B cell (primary cell): ENCODE results near the gene HSPA1A. TPM values are rescaled to one million over a fixed set of nuclear protein-coding genes. Genes with fewer than 3 reads are reported as not detected.

Experiments used
- ATAC-seq: fragments of 200-7000 bp; cut with Tn5 transposase; one replicate; pipeline ENCODE4 v1.10.0; 2021; ENCODE audit warnings: low read depth, mild to moderate bottlenecking, moderate number of reproducible peaks, moderate library complexity
- CTCF ChIA-PET: fragments of 350-600 bp; sonication (Branson Sonifier 250); formaldehyde crosslinking; loops from one replicate; lab custom pipeline; 2021; ENCODE audit warnings: antibody characterized with exemption, inconsistent platforms; lab: Charles Lee
- POLR2A ChIA-PET: fragments of 350-600 bp; sonication (Branson Sonifier 250); formaldehyde crosslinking; loops from one replicate; lab custom pipeline; 2021; ENCODE audit warnings: antibody characterized with exemption; lab: Charles Lee
- DNase-seq: peaks from one replicate; pipeline ENCODE4 v3.0.0; 2013
- H2AFZ ChIP-seq: 2 replicates; pipeline ENCODE4 v1.6.1; 2012; ENCODE audit warnings: mild to moderate bottlenecking, low read depth, low read length; ENCODE audit not compliant: insufficient read depth, poor library complexity, severe bottlenecking
- H3K27ac ChIP-seq, 2 donors: 1 replicate in 1 of 2; 2 replicates in 1 of 2; pipeline ENCODE4 v1.5.1; 2012 to 2013; ENCODE audit warnings: low read length in 2 of 2, mild to moderate bottlenecking in 2 of 2, moderate library complexity in 1 of 2
- H3K27me3 ChIP-seq, 4 experiments: fragments of 200-600 bp in 1 of 4; sonication (generic) in 1 of 4; replicated peaks in 1 of 4; 1 replicate in 2 of 4; 2 replicates in 2 of 4; pipeline versions ENCODE4 v1.6.1 to v1.7.0; 2013 to 2016; ENCODE audit warnings: low read length in 3 of 4, mild to moderate bottlenecking in 2 of 4, mixed read lengths in 1 of 4, moderate library complexity in 1 of 4; ENCODE audit not compliant: insufficient read depth in 4 of 4, control insufficient read depth in 3 of 4; ENCODE audit errors: control extremely low read depth in 1 of 4
- H3K36me3 ChIP-seq, 2 experiments: replicated peaks in 1 of 2; 1 replicate in 1 of 2; 2 replicates in 1 of 2; pipeline versions ENCODE4 v1.6.1 to v1.7.1; 2013; ENCODE audit warnings: low read length in 1 of 2; ENCODE audit not compliant: insufficient read depth in 2 of 2, control insufficient read depth in 1 of 2; ENCODE audit errors: control extremely low read depth in 1 of 2, extremely low read depth in 1 of 2
- H3K4me1 ChIP-seq, 2 donors: fragments of 200-600 bp in 1 of 2; sonication (generic) in 1 of 2; 1 replicate in 1 of 2; 2 replicates in 1 of 2; pipeline versions ENCODE4 v1.5.1 to v1.6.1; 2013 to 2017; ENCODE audit warnings: low read length in 2 of 2; ENCODE audit not compliant: control insufficient read depth in 2 of 2, insufficient read depth in 2 of 2
- H3K4me2 ChIP-seq: replicated peaks from 2 replicates; pipeline ENCODE3; 2012; ENCODE audit warnings: mild to moderate bottlenecking, low read depth, low read length; ENCODE audit not compliant: poor library complexity, severe bottlenecking
- H3K4me3 ChIP-seq, 5 experiments: fragments of 200-600 bp in 1 of 5; sonication (generic) in 1 of 5; 1 replicate in 3 of 5; 2 replicates in 2 of 5; pipeline versions ENCODE4 v1.5.1 to v1.7.0; 2011 to 2016; ENCODE audit warnings: low read length in 4 of 5, mild to moderate bottlenecking in 4 of 5, low read depth in 2 of 5, control low read depth in 1 of 5, moderate library complexity in 1 of 5; ENCODE audit not compliant: insufficient read depth in 1 of 5; ENCODE audit errors: control extremely low read depth in 1 of 5, extremely low read depth in 1 of 5
- H3K79me2 ChIP-seq: fragments of 200-600 bp; sonication (generic); one replicate; pipeline ENCODE4 v1.6.0; 2016; ENCODE audit warnings: low read length; ENCODE audit not compliant: control insufficient read depth, insufficient read depth
- H3K9ac ChIP-seq: fragments of 200-600 bp; sonication (generic); 2 replicates; pipeline ENCODE4 v1.6.1; 2017; ENCODE audit warnings: mild to moderate bottlenecking, low read length, moderate library complexity
- H3K9me3 ChIP-seq, 3 donors: one replicate each; pipeline versions ENCODE4 v1.6.1 to v1.7.1; 2013; ENCODE audit warnings: low read length in 2 of 3; ENCODE audit not compliant: control insufficient read depth in 2 of 3, insufficient read depth in 1 of 3; ENCODE audit errors: control extremely low read depth in 1 of 3
- H4K20me1 ChIP-seq: 2 replicates; pipeline ENCODE4 v1.6.0; 2012; ENCODE audit warnings: mild to moderate bottlenecking, low read length; ENCODE audit not compliant: insufficient read depth, control insufficient read depth, poor library complexity, severe bottlenecking
- H3K27ac Mint-ChIP-seq: one replicate; pipeline ENCODE4 v1.8.0; 2021; ENCODE audit warnings: mixed read lengths
- H3K27me3 Mint-ChIP-seq: one replicate; pipeline ENCODE4 v1.8.0; 2021; ENCODE audit warnings: mixed read lengths
- H3K4me1 Mint-ChIP-seq: one replicate; pipeline ENCODE4 v1.8.0; 2021; ENCODE audit warnings: mixed read lengths
- H3K4me3 Mint-ChIP-seq: one replicate; pipeline ENCODE4 v1.8.0; 2021; ENCODE audit warnings: mixed read lengths
- H3K9me3 Mint-ChIP-seq: one replicate; pipeline ENCODE4 v1.8.0; 2022; ENCODE audit warnings: mixed read lengths; ENCODE audit not compliant: insufficient read depth
- CTCF ChIP-seq: fragments of 200-600 bp; IDR thresholded peaks from one replicate; pipeline ENCODE4 v1.8.0; 2022; ENCODE audit warnings: antibody characterized with exemption, mild to moderate bottlenecking
- EZH2 ChIP-seq: IDR thresholded peaks from 2 replicates; pipeline ENCODE4 v1.6.1; 2012; ENCODE audit warnings: borderline replicate concordance, low read depth, mild to moderate bottlenecking, moderate library complexity, low read length; ENCODE audit not compliant: insufficient read depth, poor library complexity, severe bottlenecking
- WGBS: methylation state at CpG from one replicate; pipeline ENCODE4 v1.1.5; 2013; ENCODE audit warnings: missing lambda C conversion rate; ENCODE audit not compliant: insufficient coverage; 5-methylcytosine and 5-hydroxymethylcytosine counted together
- intact Hi-C: fragments of 100-400 bp; cut with micrococcal nuclease; formaldehyde crosslinking; loops from one replicate; pipeline ENCODE4 v1.10.0; 2022
- polyA plus RNA-seq: library from polyadenylated mRNA; depleted of rRNA; stranded (reverse); fragments of >200 nt; gene quantifications from 2 replicates; pipeline ENCODE4 v1.2.3, GENCODE V29; 2012
- total RNA-seq, 2 donors: library from RNA; stranded (reverse); fragments of 120-200 nt in 1 of 2; gene quantifications; 1 replicate in 1 of 2; 2 replicates in 1 of 2; pipeline versions ENCODE4 v1.2.3 to v1.2.4, GENCODE V29; 2013 to 2022

HSPA1A gene
- total and polyA plus RNA-seq, 2 donors (not counting 1 experiment from before 2014, with no cell fraction given) = 61.2 to 129 TPM

GRCh38 chr6:31847276-31847978 is 32.1 kb downstream of the HSPA1A start:
- Mint-ChIP-seq H3K4me1 (no peaks in the 10 kb centered on the region), H3K27ac (no peak overlapping the region), H3K27me3 (no peaks in the 10 kb centered on the region), H3K4me3 (no peak overlapping the region), H3K9me3 (no peaks in the 10 kb centered on the region)
- Histone ChIP-seq H3K4me1 (peaks cover 0 to 3% of the 10 kb centered on the region in 2 donors), H3K36me3 (no peaks in the 10 kb centered on the region), H3K4me3 (no peak overlapping the region), H3K27me3 (no peaks in the 10 kb centered on the region), H4K20me1 (no peaks in the 10 kb centered on the region), H3K79me2 (no peaks in the 10 kb centered on the region), H3K27ac (no peak overlapping the region), H3K4me2 (no peak overlapping the region), H3K9ac (no peak overlapping the region), H3K9me3 (no peaks in the 10 kb centered on the region), H2AFZ (no peak overlapping the region)
- 100% methylated on average over 1 of the region's 2 CpGs for WGBS
- ChIA-PET POLR2A (interaction anchor here (0.7 kb wide), 1 partner anchor 15 kb away, joined by 5 read pairs; the partner anchor contains the start of gene NEU1), CTCF (no interaction called here)
- DNase-seq (no peak), ATAC-seq (no peak)
- intact Hi-C loops = no loop called here
- TF ChIP-seq CTCF = no peak
- TF ChIP-seq EZH2 = no peak

GRCh38 chr6:31850765-31851484 is 35.6 kb downstream of the HSPA1A start:
- H2AFZ ChIP-seq = no peak overlapping the region
- intact Hi-C loops = no loop called here
- H3K4me2 ChIP-seq = no peak overlapping the region
- no peaks in the 10 kb centered on the region for H3K9me3 Mint-ChIP-seq
- no peak overlapping the region for H3K27ac ChIP-seq
- TF ChIP-seq EZH2 = no peak
- TF ChIP-seq CTCF = no peak
- H3K4me3 Mint-ChIP-seq = no peak overlapping the region
- H3K9ac ChIP-seq = no peak overlapping the region
- WGBS = 95% methylated on average over 2 of the region's 2 CpGs
- CTCF ChIA-PET = no interaction called here
- H3K27me3 ChIP-seq = no peaks in the 10 kb centered on the region
- H3K4me1 ChIP-seq = no peaks in the 10 kb centered on the region
- H3K27me3 Mint-ChIP-seq = no peaks in the 10 kb centered on the region
- H3K79me2 ChIP-seq = no peaks in the 10 kb centered on the region
- ATAC-seq = no peak
- DNase-seq = no peak
- H3K4me1 Mint-ChIP-seq = no peaks in the 10 kb centered on the region
- no peaks in the 10 kb centered on the region for H3K36me3 ChIP-seq
- H3K4me3 ChIP-seq = no peak overlapping the region
- POLR2A ChIA-PET = interaction anchor here (0.8 kb wide), 1 partner anchor 139 kb away, joined by 7 read pairs; no protein-coding TSS in a partner anchor
- peaks cover 0 to 4% (median 0%) of the 10 kb centered on the region in 3 donors for H3K9me3 ChIP-seq
- no peak overlapping the region for H3K27ac Mint-ChIP-seq
- H4K20me1 ChIP-seq = no peaks in the 10 kb centered on the region
